ENCODE data around the gene DDA1. TPM values are rescaled to one million over a fixed set of nuclear protein-coding genes. Genes with fewer than 3 reads are reported as not detected.

DDA1 gene
- total RNA-seq, 1 experiment from 2014 or later, result 42.8 TPM

DNA sequence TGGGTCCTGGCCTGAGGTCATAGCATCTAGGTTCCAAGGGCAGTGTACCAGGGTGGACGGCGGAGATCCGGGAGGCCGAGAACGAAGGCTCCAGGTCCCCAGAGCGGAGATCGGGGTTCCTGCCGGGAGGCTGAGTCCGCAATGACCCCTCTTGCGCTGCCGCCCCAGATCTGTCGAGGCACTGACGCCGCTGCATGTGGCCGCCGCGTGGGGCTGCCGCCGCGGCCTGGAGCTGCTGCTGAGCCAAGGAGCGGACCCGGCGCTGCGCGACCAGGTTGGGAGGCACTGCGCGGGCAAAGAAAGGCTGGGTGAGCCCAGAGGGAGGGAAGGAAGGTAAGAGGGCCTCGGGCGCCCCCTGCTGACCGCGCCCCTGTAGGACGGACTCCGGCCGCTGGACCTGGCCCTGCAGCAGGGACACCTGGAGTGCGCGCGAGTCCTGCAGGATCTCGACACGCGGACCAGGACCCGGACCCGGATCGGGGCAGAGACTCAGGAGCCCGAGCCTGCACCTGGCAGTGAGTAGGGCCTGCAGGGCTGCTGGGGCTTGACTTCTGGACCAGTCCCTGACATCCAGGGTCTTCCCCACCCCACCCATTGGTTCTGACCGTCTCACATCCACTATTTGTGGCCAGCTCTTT is 26.8 kb upstream of the DDA1 start (continued):
- TF ChIP-seq, protein P1, sequence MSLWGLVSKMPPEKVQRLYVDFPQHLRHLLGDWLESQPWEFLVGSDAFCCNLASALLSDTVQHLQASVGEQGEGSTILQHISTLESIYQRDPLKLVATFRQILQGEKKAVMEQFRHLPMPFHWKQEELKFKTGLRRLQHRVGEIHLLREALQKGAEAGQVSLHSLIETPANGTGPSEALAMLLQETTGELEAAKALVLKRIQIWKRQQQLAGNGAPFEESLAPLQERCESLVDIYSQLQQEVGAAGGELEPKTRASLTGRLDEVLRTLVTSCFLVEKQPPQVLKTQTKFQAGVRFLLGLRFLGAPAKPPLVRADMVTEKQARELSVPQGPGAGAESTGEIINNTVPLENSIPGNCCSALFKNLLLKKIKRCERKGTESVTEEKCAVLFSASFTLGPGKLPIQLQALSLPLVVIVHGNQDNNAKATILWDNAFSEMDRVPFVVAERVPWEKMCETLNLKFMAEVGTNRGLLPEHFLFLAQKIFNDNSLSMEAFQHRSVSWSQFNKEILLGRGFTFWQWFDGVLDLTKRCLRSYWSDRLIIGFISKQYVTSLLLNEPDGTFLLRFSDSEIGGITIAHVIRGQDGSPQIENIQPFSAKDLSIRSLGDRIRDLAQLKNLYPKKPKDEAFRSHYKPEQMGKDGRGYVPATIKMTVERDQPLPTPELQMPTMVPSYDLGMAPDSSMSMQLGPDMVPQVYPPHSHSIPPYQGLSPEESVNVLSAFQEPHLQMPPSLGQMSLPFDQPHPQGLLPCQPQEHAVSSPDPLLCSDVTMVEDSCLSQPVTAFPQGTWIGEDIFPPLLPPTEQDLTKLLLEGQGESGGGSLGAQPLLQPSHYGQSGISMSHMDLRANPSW (CRISPR knock-in tag; conservative IDR thresholded peaks at IDR 0.05; ENCODE audit: low read depth), result no peak
- TF ChIP-seq, protein P2, sequence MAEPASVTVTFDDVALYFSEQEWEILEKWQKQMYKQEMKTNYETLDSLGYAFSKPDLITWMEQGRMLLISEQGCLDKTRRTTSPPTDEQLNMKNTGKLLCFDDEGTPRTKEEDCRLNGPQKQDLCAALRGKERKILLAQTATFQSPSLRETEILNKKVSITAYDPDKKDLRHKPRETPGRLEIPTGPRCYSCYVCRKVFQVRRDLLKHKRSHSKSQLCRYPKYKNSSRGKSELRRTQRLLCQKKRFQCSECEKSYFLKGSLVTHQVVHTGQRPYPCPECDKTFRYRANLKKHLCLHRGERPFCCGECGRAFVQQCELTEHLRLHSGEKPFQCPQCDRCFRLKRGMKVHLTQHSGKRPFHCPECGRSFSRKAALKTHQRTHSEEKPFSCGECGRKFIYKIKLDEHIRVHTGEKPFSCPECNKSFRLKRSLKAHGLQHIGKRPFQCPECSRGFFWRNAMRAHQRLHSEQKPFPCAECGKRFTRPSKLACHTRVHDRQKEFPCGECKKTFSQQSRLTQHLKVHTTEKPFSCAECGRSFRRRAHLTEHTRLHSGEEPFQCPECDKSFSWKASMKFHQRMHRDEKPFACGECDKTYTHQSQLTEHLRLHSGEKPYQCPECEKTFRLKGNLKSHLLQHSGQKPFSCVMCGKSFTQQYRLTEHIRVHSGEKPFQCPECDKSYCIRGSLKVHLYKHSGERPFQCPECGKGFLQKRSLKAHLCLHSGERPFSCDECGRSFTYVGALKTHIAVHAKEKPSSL (CRISPR knock-in tag; conservative IDR thresholded peaks at IDR 0.05), result no peak
- TF ChIP-seq, protein P3, sequence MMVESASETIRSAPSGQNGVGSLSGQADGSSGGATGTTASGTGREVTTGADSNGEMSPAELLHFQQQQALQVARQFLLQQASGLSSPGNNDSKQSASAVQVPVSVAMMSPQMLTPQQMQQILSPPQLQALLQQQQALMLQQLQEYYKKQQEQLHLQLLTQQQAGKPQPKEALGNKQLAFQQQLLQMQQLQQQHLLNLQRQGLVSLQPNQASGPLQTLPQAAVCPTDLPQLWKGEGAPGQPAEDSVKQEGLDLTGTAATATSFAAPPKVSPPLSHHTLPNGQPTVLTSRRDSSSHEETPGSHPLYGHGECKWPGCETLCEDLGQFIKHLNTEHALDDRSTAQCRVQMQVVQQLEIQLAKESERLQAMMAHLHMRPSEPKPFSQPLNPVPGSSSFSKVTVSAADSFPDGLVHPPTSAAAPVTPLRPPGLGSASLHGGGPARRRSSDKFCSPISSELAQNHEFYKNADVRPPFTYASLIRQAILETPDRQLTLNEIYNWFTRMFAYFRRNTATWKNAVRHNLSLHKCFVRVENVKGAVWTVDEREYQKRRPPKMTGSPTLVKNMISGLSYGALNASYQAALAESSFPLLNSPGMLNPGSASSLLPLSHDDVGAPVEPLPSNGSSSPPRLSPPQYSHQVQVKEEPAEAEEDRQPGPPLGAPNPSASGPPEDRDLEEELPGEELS (CRISPR knock-in tag; IDR thresholded peaks at IDR 0.05), result peak; percentile 84
- TF ChIP-seq, protein P4, sequence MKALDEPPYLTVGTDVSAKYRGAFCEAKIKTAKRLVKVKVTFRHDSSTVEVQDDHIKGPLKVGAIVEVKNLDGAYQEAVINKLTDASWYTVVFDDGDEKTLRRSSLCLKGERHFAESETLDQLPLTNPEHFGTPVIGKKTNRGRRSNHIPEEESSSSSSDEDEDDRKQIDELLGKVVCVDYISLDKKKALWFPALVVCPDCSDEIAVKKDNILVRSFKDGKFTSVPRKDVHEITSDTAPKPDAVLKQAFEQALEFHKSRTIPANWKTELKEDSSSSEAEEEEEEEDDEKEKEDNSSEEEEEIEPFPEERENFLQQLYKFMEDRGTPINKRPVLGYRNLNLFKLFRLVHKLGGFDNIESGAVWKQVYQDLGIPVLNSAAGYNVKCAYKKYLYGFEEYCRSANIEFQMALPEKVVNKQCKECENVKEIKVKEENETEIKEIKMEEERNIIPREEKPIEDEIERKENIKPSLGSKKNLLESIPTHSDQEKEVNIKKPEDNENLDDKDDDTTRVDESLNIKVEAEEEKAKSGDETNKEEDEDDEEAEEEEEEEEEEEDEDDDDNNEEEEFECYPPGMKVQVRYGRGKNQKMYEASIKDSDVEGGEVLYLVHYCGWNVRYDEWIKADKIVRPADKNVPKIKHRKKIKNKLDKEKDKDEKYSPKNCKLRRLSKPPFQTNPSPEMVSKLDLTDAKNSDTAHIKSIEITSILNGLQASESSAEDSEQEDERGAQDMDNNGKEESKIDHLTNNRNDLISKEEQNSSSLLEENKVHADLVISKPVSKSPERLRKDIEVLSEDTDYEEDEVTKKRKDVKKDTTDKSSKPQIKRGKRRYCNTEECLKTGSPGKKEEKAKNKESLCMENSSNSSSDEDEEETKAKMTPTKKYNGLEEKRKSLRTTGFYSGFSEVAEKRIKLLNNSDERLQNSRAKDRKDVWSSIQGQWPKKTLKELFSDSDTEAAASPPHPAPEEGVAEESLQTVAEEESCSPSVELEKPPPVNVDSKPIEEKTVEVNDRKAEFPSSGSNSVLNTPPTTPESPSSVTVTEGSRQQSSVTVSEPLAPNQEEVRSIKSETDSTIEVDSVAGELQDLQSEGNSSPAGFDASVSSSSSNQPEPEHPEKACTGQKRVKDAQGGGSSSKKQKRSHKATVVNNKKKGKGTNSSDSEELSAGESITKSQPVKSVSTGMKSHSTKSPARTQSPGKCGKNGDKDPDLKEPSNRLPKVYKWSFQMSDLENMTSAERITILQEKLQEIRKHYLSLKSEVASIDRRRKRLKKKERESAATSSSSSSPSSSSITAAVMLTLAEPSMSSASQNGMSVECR (CRISPR knock-in tag; IDR thresholded peaks at IDR 0.05; ENCODE audit: borderline replicate concordance), result peak; percentile 98
- TF ChIP-seq, protein P5, sequence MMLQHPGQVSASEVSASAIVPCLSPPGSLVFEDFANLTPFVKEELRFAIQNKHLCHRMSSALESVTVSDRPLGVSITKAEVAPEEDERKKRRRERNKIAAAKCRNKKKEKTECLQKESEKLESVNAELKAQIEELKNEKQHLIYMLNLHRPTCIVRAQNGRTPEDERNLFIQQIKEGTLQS (CRISPR knock-in tag; conservative IDR thresholded peaks at IDR 0.05), result no peak; the same call in 1 of the 2 replicates
- TF ChIP-seq ZNF671 (CRISPR knock-in tag; IDR thresholded peaks at IDR 0.05), result no peak
- TF ChIP-seq ZNF121 (CRISPR knock-in tag; IDR thresholded peaks at IDR 0.05), result peak; percentile 93
- TF ChIP-seq CREM (CRISPR knock-in tag; IDR thresholded peaks at IDR 0.05), result no peak
- TF ChIP-seq GTF2I (CRISPR knock-in tag; conservative IDR thresholded peaks at IDR 0.05), result no peak
- TF ChIP-seq GABPB1 (CRISPR knock-in tag; IDR thresholded peaks at IDR 0.05), result 0 out of 2 replicates have a peak, but pooled peaks have one; percentile 8
- TF ChIP-seq ZNF396 (CRISPR knock-in tag; IDR thresholded peaks at IDR 0.05; ENCODE audit: borderline replicate concordance), result no peak
- TF ChIP-seq, protein P6, sequence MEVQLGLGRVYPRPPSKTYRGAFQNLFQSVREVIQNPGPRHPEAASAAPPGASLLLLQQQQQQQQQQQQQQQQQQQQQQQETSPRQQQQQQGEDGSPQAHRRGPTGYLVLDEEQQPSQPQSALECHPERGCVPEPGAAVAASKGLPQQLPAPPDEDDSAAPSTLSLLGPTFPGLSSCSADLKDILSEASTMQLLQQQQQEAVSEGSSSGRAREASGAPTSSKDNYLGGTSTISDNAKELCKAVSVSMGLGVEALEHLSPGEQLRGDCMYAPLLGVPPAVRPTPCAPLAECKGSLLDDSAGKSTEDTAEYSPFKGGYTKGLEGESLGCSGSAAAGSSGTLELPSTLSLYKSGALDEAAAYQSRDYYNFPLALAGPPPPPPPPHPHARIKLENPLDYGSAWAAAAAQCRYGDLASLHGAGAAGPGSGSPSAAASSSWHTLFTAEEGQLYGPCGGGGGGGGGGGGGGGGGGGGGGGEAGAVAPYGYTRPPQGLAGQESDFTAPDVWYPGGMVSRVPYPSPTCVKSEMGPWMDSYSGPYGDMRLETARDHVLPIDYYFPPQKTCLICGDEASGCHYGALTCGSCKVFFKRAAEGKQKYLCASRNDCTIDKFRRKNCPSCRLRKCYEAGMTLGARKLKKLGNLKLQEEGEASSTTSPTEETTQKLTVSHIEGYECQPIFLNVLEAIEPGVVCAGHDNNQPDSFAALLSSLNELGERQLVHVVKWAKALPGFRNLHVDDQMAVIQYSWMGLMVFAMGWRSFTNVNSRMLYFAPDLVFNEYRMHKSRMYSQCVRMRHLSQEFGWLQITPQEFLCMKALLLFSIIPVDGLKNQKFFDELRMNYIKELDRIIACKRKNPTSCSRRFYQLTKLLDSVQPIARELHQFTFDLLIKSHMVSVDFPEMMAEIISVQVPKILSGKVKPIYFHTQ (CRISPR knock-in tag; IDR thresholded peaks at IDR 0.05), result no peak
- TF ChIP-seq, protein P7, sequence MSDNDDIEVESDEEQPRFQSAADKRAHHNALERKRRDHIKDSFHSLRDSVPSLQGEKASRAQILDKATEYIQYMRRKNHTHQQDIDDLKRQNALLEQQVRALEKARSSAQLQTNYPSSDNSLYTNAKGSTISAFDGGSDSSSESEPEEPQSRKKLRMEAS (CRISPR knock-in tag; IDR thresholded peaks at IDR 0.05), result peak; percentile 99
- TF ChIP-seq, protein P8, sequence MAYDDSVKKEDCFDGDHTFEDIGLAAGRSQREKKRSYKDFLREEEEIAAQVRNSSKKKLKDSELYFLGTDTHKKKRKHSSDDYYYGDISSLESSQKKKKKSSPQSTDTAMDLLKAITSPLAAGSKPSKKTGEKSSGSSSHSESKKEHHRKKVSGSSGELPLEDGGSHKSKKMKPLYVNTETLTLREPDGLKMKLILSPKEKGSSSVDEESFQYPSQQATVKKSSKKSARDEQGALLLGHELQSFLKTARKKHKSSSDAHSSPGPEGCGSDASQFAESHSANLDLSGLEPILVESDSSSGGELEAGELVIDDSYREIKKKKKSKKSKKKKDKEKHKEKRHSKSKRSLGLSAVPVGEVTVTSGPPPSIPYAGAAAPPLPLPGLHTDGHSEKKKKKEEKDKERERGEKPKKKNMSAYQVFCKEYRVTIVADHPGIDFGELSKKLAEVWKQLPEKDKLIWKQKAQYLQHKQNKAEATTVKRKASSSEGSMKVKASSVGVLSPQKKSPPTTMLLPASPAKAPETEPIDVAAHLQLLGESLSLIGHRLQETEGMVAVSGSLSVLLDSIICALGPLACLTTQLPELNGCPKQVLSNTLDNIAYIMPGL (CRISPR knock-in tag; IDR thresholded peaks at IDR 0.05), result peak; percentile 95; the same call in 1 of the 2 replicates
- TF ChIP-seq ETV6 (CRISPR knock-in tag; IDR thresholded peaks at IDR 0.05), result peak; percentile 90
- TF ChIP-seq RORB (CRISPR knock-in tag; IDR thresholded peaks at IDR 0.05), result no peak
- peak; percentile 98 for TF ChIP-seq TP53 (CRISPR knock-in tag; IDR thresholded peaks at IDR 0.05)
